Measurements from ENCODE around the gene ARID1A. TPM values are rescaled to one million over a fixed set of nuclear protein-coding genes. Genes with fewer than 3 reads are reported as not detected.

ARID1A gene
- total RNA-seq, 1 donor from 2014 or later: 70.0 TPM

GRCh38 chr1:26739329-26739914 is 43.6 kb downstream of the ARID1A start:
- Mint-ChIP-seq H3K36me3 (ENCODE audit: unreplicated experiment) (peaks cover 40% of the 10 kb centered on the region), H3K9me3 (ENCODE audit: unreplicated experiment) (no peaks in the 10 kb centered on the region), H3K4me1 (ENCODE audit: unreplicated experiment) (peaks cover 10% of the 10 kb centered on the region), H3K4me3 (ENCODE audit: unreplicated experiment) (no peak overlapping the region), H3K27me3 (ENCODE audit: unreplicated experiment) (no peaks in the 10 kb centered on the region), H3K27ac (ENCODE audit: unreplicated experiment) (no peak overlapping the region)
- DNase-seq (ENCODE audit: extremely low spot score, unreplicated experiment): no peak
- no peak for TF ChIP-seq CTCF (IDR thresholded peaks at IDR 0.05)

GRCh38 chr1:26740023-26740634 is 44.3 kb downstream of the ARID1A start:
- H3K27me3 Mint-ChIP-seq (ENCODE audit: unreplicated experiment): no peaks in the 10 kb centered on the region
- H3K36me3 Mint-ChIP-seq (ENCODE audit: unreplicated experiment): peaks cover 36% of the 10 kb centered on the region
- H3K27ac Mint-ChIP-seq (ENCODE audit: unreplicated experiment): peak overlapping the region; percentile 12
- H3K4me3 Mint-ChIP-seq (ENCODE audit: unreplicated experiment): no peak overlapping the region
- DNase-seq (ENCODE audit: extremely low spot score, unreplicated experiment): no peak
- no peak for TF ChIP-seq CTCF (IDR thresholded peaks at IDR 0.05)
- H3K9me3 Mint-ChIP-seq (ENCODE audit: unreplicated experiment): no peaks in the 10 kb centered on the region
- H3K4me1 Mint-ChIP-seq (ENCODE audit: unreplicated experiment): peaks cover 17% of the 10 kb centered on the region

- Mint-ChIP-seq H3K9me3 (ENCODE audit: unreplicated experiment) (no peaks in the 10 kb centered on the region), H3K36me3 (ENCODE audit: unreplicated experiment) (peaks cover 32% of the 10 kb centered on the region), H3K4me1 (ENCODE audit: unreplicated experiment) (peaks cover 17% of the 10 kb centered on the region), H3K27ac (ENCODE audit: unreplicated experiment) (no peak overlapping the region), H3K27me3 (ENCODE audit: unreplicated experiment) (no peaks in the 10 kb centered on the region), H3K4me3 (ENCODE audit: unreplicated experiment) (no peak overlapping the region)
- no peak for DNase-seq (ENCODE audit: extremely low spot score, unreplicated experiment)
- TF ChIP-seq CTCF (IDR thresholded peaks at IDR 0.05): no peak
Observed at GRCh38 chr1:26740952-26741351, 45.1 kb downstream of the ARID1A start.

GRCh38 chr1:26743426-26744059 is 47.7 kb downstream of the ARID1A start:
- peak overlapping the region; percentile 79 for H3K27ac Mint-ChIP-seq (ENCODE audit: unreplicated experiment)
- no peak for TF ChIP-seq CTCF (IDR thresholded peaks at IDR 0.05)
- H3K4me1 Mint-ChIP-seq (ENCODE audit: unreplicated experiment): peaks cover 26% of the 10 kb centered on the region

More at GRCh38 chr1:26743426-26744059, 47.7 kb downstream of the ARID1A start:
- no peak for DNase-seq (ENCODE audit: extremely low spot score, unreplicated experiment)
- Mint-ChIP-seq H3K9me3 (ENCODE audit: unreplicated experiment) (no peaks in the 10 kb centered on the region), H3K27me3 (ENCODE audit: unreplicated experiment) (no peaks in the 10 kb centered on the region), H3K36me3 (ENCODE audit: unreplicated experiment) (peaks cover 42% of the 10 kb centered on the region), H3K4me3 (ENCODE audit: unreplicated experiment) (no peak overlapping the region)
